GM12878 (cell line): ENCODE data around the gene LMO2.

Experiments
- CBFB ChIP-seq: IDR thresholded peaks from 2 replicates; pipeline ENCODE4 v1.6.1; 2016; ENCODE audit warnings: antibody characterized with exemption, low read depth
- CTCF ChIP-seq, 3 experiments: IDR thresholded peaks in 2 of 3; conservative IDR thresholded peaks in 1 of 3; 2 replicates each; pipeline ENCODE4 v1.5.1; 2011; ENCODE audit warnings: low read depth in 3 of 3, low read length in 3 of 3, mild to moderate bottlenecking in 3 of 3, control low read depth in 2 of 3, moderate library complexity in 2 of 3, inconsistent platforms in 1 of 3, mixed read lengths in 1 of 3; ENCODE audit not compliant: control insufficient read depth in 2 of 3, insufficient read depth in 1 of 3; ENCODE audit errors: extremely low read depth in 1 of 3
- MYC ChIP-seq: IDR thresholded peaks from 2 replicates; pipeline ENCODE4 v1.6.1; 2011; ENCODE audit warnings: mild to moderate bottlenecking, low read length, moderate library complexity, inconsistent platforms; ENCODE audit not compliant: insufficient read depth, insufficient replicate concordance, insufficient read length, severe bottlenecking
- NFIC ChIP-seq: IDR thresholded peaks from 2 replicates; pipeline ENCODE4 v1.6.1; 2012; ENCODE audit warnings: low read depth, mild to moderate bottlenecking, inconsistent platforms, low read length, moderate library complexity
- POLR2AphosphoS5 ChIP-seq: IDR thresholded peaks from 2 replicates; pipeline ENCODE4 v1.6.1; 2011; ENCODE audit warnings: mild to moderate bottlenecking, low read length, inconsistent platforms
- RAD21 ChIP-seq: IDR thresholded peaks from 2 replicates; pipeline ENCODE4 v1.6.1; 2011; ENCODE audit warnings: mild to moderate bottlenecking, low read depth, low read length, moderate library complexity; ENCODE audit not compliant: insufficient read depth
- ZNF384 ChIP-seq: IDR thresholded peaks from 2 replicates; pipeline ENCODE4 v1.6.1; 2012; ENCODE audit warnings: low read depth, mild to moderate bottlenecking, low read length, improper control_type of control experiment, borderline replicate concordance
- ZSCAN29 ChIP-seq: fragments of 450-650 bp; IDR thresholded peaks from 2 replicates; pipeline ENCODE4 v1.6.1; 2017; ENCODE audit warnings: mild to moderate bottlenecking, moderate library complexity
- TF ChIP-seq, protein P1 (sequence below): IDR thresholded peaks from 2 replicates; pipeline ENCODE4 v1.6.1; 2012; ENCODE audit warnings: mild to moderate bottlenecking, low read depth, low read length

- no peak for TF ChIP-seq ZSCAN29
- TF ChIP-seq ZNF384: no peak
- no peak for TF ChIP-seq NFIC
- no peak for TF ChIP-seq MYC
- TF ChIP-seq RAD21: no peak
- TF ChIP-seq CTCF (IDR thresholded peaks at IDR 0.05 in 2 of 3, conservative IDR thresholded peaks at IDR 0.05 in 1 of 3; ENCODE audit: control insufficient read depth in 2 of 3, extremely low read depth in 1 of 3, insufficient read depth in 1 of 3, low read depth in 3 of 3, low read length in 3 of 3): no peak
- TF ChIP-seq CBFB: no peak
- no peak for TF ChIP-seq POLR2AphosphoS5
- TF ChIP-seq, protein P1, sequence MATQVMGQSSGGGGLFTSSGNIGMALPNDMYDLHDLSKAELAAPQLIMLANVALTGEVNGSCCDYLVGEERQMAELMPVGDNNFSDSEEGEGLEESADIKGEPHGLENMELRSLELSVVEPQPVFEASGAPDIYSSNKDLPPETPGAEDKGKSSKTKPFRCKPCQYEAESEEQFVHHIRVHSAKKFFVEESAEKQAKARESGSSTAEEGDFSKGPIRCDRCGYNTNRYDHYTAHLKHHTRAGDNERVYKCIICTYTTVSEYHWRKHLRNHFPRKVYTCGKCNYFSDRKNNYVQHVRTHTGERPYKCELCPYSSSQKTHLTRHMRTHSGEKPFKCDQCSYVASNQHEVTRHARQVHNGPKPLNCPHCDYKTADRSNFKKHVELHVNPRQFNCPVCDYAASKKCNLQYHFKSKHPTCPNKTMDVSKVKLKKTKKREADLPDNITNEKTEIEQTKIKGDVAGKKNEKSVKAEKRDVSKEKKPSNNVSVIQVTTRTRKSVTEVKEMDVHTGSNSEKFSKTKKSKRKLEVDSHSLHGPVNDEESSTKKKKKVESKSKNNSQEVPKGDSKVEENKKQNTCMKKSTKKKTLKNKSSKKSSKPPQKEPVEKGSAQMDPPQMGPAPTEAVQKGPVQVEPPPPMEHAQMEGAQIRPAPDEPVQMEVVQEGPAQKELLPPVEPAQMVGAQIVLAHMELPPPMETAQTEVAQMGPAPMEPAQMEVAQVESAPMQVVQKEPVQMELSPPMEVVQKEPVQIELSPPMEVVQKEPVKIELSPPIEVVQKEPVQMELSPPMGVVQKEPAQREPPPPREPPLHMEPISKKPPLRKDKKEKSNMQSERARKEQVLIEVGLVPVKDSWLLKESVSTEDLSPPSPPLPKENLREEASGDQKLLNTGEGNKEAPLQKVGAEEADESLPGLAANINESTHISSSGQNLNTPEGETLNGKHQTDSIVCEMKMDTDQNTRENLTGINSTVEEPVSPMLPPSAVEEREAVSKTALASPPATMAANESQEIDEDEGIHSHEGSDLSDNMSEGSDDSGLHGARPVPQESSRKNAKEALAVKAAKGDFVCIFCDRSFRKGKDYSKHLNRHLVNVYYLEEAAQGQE: no peak
Observed at GRCh38 chr11:33915526-33915925, 23.6 kb upstream of the LMO2 start.
